Measurements from ENCODE around the gene CD55.

Gene CD55

GRCh38 chr1:207355513-207356295 is 34.2 kb downstream of the CD55 start:
- no peak for FAIRE-seq
- DNase-seq (ENCODE audit: low spot score) = no peak

GRCh38 chr1:207361029-207361428 is 39.6 kb downstream of the CD55 start:
- FAIRE-seq (no peak), DNase-seq (ENCODE audit: low spot score) (no peak)

GRCh38 chr1:207361889-207362288 is 40.4 kb downstream of the CD55 start:
- FAIRE-seq (no peak), DNase-seq (ENCODE audit: low spot score) (peak; percentile 45)

DNA sequence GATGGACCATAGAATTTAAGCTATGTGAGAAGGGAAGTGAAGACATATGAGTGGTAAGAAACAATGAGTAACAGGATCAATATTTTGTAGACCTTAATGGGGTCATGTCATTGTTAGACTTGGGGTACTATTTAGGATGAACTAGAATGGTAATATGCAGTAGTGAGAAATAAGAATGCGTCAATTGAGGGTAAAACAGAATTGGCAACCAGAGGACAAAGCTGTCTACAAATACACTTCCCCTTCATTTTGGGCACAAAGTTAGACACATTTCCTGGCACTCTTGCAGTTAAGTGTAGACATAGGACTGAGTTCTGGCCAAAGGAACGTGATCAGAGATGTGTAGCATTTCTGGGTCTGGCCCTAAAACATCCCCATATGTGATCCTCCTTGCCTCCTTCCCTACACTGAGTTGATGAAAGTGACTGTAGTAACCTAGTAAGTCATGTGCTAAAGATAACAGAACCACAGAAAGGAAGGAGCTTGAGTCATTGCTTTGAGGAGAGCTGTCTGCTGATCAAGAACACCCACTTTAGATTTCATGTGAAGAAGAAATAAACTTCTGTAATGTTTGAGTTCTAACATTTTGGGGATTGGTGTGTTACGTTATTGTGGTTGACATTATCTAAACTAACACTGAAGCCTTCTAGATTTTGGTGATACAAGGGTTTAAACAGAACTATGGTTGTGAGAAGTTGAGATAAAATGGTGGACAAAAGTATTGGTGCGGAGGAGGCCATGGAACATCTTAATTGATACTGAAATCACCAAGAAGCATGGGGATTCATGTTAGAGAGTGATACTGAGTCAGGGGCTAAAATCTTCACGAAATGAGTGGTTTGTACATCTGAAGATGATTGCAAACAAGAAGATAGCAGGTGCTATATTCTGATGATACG is 41.7 kb downstream of the CD55 start:
- no peak for DNase-seq (ENCODE audit: low spot score)
- FAIRE-seq = no peak

DNA sequence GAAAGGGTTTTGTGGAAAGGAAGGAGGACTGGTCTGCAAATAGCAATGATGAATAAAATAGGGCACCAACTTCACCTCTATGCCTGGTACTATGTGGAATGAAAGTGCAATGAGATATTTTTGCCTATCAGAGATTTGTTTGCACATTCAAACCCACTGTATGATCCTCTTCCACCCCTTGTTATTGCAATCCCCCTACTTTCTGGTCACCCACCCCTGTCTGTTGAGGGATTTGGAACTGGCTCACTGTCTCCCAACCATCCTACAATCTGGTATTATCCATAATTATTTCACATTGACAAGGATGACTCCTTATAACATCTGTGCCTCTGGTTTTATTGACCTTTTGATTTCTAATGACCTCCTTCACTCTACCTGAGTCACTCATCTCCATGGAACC is 42.4 kb downstream of the CD55 start:
- DNase-seq (ENCODE audit: low spot score) = no peak
- FAIRE-seq = no peak

- DNase-seq (ENCODE audit: low spot score) = no peak
- FAIRE-seq = no peak
Observed at GRCh38 chr1:207364614-207365013, 43.1 kb downstream of the CD55 start.

GRCh38 chr1:207365063-207365462 is 43.6 kb downstream of the CD55 start:
- FAIRE-seq (no peak), DNase-seq (ENCODE audit: low spot score) (no peak)

GRCh38 chr1:207366022-207366421 is 44.5 kb downstream of the CD55 start:
- FAIRE-seq (no peak), DNase-seq (ENCODE audit: low spot score) (no peak)

- no peak for DNase-seq (ENCODE audit: low spot score)
- no peak for FAIRE-seq
Observed at GRCh38 chr1:207388721-207389120, 67.2 kb downstream of the CD55 start.

GRCh38 chr1:207389728-207390464 is 68.4 kb downstream of the CD55 start:
- no peak for FAIRE-seq
- peak; percentile 22 for DNase-seq (ENCODE audit: low spot score)

- DNase-seq (ENCODE audit: low spot score) (peak; percentile 11), FAIRE-seq (peak; percentile 85)
Observed at GRCh38 chr1:207393610-207394009, 72.1 kb downstream of the CD55 start.

DNA sequence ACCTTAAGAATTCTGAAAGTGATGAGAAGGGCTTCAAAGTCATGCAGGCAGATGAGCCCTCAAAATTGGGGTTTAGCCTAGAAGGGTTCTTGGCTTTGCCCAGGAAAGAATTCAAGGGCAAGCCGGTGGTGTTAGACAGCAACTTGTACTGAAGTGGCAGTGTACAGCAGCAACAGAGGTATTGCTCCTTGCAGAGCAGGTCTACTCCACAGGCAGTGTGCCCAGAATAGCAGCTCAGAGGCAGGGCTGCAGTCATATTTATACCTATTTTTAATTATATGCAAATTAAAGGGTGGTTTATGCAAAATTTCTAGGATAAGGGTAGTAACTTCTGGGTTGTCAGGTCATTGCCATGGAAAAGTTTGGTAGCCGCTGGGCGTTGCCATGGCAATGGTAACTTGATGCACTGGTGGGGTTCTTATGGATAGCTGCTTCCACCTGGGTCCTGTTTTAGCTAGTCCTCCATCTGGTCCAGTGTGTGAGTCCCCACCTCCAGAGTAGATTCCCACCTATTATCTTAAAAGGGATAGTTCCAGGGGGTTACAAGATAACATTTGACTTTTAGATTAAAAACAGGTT is 74.8 kb downstream of the CD55 start:
- FAIRE-seq = no peak
- no peak for DNase-seq (ENCODE audit: low spot score)

DNA sequence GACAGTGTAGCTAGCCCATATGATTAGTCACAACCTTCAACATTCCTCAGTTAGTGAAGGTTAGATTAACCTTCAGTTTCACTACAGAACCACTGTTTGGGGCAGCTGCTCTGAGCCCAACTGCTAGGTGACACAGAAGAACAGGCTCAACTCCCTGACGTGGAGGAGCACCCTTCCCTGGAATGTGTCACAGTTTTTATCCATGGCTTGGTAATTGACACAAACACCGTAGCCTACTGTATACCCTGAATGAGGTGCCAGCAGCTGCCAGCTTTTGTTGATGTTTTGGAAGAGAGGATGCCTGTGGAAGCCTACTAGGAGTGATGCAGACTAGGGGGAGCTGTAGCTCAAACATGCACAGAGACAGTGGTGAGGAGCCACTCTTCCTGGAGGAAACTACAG is 76.0 kb downstream of the CD55 start:
- FAIRE-seq (peak; percentile 40), DNase-seq (ENCODE audit: low spot score) (peak; percentile 17)

- DNase-seq (ENCODE audit: low spot score) (no peak), FAIRE-seq (no peak)
Observed at GRCh38 chr1:207398986-207399385, 77.5 kb downstream of the CD55 start.

- DNase-seq (ENCODE audit: low spot score) (no peak), FAIRE-seq (no peak)
Observed at GRCh38 chr1:207401578-207401977, 80.1 kb downstream of the CD55 start.

DNA sequence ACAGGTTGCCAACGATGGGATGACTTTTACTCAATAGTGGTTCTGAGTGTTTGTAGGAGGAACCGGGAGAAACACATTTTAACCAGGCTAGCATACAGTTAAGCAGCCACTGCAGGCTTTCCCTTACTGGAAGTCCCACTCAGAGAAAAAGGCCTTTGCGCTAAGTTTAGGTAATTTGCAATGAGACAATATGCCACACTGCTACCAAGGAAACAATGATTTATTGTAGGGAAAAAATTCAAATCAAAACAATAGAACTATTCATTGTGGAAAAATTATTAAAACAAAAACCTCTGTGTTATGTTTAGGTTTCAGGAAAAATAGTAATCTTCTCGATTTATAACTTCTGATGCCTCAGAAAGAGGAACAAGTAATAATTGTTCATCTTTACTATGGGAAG is 81.3 kb downstream of the CD55 start:
- no peak for FAIRE-seq

GRCh38 chr1:207404849-207405525 is 83.5 kb downstream of the CD55 start:
- DNase-seq (ENCODE audit: low spot score) (peak; percentile 64), FAIRE-seq (no peak)

More for the DNA sequence above, 81.3 kb downstream of the CD55 start:
- no peak for DNase-seq (ENCODE audit: low spot score)

GRCh38 chr1:207405814-207406213 is 84.3 kb downstream of the CD55 start:
- DNase-seq (ENCODE audit: low spot score) (no peak), FAIRE-seq (no peak)

DNA sequence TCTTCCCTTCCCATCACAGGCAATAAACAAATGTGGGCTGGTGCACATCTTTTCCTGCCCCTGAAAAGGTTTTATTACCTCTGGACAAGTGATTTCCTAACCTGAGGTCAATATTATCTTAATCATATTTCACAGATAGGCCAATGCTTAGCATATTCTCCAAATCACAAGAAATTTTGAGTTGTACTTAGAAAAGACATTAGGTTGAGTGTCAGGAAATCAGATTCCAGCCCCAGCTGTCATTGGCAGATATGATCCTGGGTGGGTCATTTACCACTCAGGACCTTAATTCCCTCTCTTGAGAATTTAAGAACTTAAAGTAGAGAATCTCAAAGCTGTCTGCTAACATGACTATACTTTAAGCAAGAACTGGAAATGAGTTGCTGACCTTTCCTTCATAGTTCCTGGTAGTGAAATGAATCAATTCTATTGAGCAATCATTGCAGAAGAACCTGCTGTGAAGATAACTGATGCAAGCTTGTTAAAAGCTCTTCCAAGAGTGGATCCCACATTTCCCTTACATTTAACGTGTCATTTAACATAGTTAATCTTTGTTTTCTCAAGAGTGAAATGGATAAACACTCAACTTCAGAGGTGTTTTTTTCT is 86.3 kb downstream of the CD55 start:
- FAIRE-seq (no peak), DNase-seq (ENCODE audit: low spot score) (no peak)

Measured in urothelium cell line (cell line).